8988T (cell line): ENCODE measurements around the gene HK3.

Experiments
- DNase-seq: peaks from one replicate; pipeline ENCODE4 v3.0.0; 2011

Gene HK3

GRCh38 chr5:176899296-176899891, at the start of gene HK3:
Gene HK3 (minus strand): TSS chr5:176899346. CDS start chr5:176896159, 3,187 bp downstream.
- DNase-seq: no peak

GRCh38 chr5:176948458-176948857, 49.3 kb upstream of the HK3 start:
- DNase-seq: no peak

- no peak for DNase-seq
Measured at GRCh38 chr5:176947847-176948246, 48.7 kb upstream of the HK3 start.

- DNase-seq: no peak
Measured at GRCh38 chr5:176944268-176944667, 45.1 kb upstream of the HK3 start.

- no peak for DNase-seq
Measured at GRCh38 chr5:176943816-176944215, 44.7 kb upstream of the HK3 start.

- no peak for DNase-seq
Measured at GRCh38 chr5:176941951-176942350, 42.8 kb upstream of the HK3 start.

- DNase-seq: no peak
Measured at GRCh38 chr5:176938472-176938871, 39.3 kb upstream of the HK3 start.

GRCh38 chr5:176935017-176935416, 35.9 kb upstream of the HK3 start:
- no peak for DNase-seq

- DNase-seq: no peak
Measured at GRCh38 chr5:176934309-176934930, 35.3 kb upstream of the HK3 start.

GRCh38 chr5:176929654-176930053, 30.5 kb upstream of the HK3 start:
- no peak for DNase-seq

- DNase-seq: no peak
Measured at GRCh38 chr5:176927562-176927961, 28.4 kb upstream of the HK3 start.

GRCh38 chr5:176922817-176923216, 23.7 kb upstream of the HK3 start:
- no peak for DNase-seq

- no peak for DNase-seq
Measured at GRCh38 chr5:176921714-176922113, 22.6 kb upstream of the HK3 start.

GRCh38 chr5:176918613-176919012, 19.5 kb upstream of the HK3 start:
- DNase-seq: no peak

GRCh38 chr5:176916337-176916736, 17.2 kb upstream of the HK3 start:
- no peak for DNase-seq

- no peak for DNase-seq
Measured at GRCh38 chr5:176915906-176916305, 16.8 kb upstream of the HK3 start.

- DNase-seq: no peak
Measured at GRCh38 chr5:176912115-176912514, 13.0 kb upstream of the HK3 start.

- DNase-seq: no peak
Measured at GRCh38 chr5:176908675-176909368, 9.7 kb upstream of the HK3 start.

GRCh38 chr5:176906796-176907195, 7.7 kb upstream of the HK3 start:
- DNase-seq: no peak

GRCh38 chr5:176906126-176906525, 7.0 kb upstream of the HK3 start:
- no peak for DNase-seq

- DNase-seq: no peak
Measured at GRCh38 chr5:176904276-176904675, 5.1 kb upstream of the HK3 start.

GRCh38 chr5:176902911-176903664, 3.9 kb upstream of the HK3 start:
- DNase-seq: no peak

GRCh38 chr5:176902102-176902814, 3.1 kb upstream of the HK3 start:
- DNase-seq: no peak
